ENCODE measurements around the gene GRM4.

DNA sequence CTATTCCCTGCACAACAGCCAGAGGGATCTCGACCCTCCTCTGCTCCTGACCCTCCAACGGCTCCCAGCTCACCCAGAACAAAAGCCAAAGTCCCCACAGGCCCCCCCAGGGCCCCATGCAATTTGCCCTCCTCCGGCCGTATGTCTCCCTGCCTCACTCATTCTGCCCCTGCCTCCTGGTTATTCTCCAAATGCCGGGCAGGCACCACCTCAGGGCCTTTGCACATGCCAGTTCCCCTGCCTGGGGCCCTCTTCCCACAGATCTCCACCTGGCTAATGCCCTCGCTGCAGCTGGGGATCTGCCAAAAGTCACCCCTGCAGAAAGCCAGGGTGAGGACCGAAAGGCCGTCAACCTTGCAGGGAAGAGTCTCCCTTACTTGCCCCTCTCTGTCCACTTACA is 66.0 kb downstream of the GRM4 start:
- no peak for TF ChIP-seq ZNF274 (IDR thresholded peaks at IDR 0.05; ENCODE audit: low read depth, low read length)
- TF ChIP-seq SUZ12 (IDR thresholded peaks at IDR 0.05; ENCODE audit: extremely low read depth, insufficient read depth, insufficient read length), result no peak
- TF ChIP-seq YY1 (IDR thresholded peaks at IDR 0.05; ENCODE audit: insufficient read depth, insufficient read length), result no peak
